Femur (tissue), 1 donor: ENCODE data around the gene OSBPL2.

ENCODE experiments used
- DNase-seq: peaks from one replicate; pipeline ENCODE4 v3.0.0-alpha.2; 2017

OSBPL2 gene

DNA sequence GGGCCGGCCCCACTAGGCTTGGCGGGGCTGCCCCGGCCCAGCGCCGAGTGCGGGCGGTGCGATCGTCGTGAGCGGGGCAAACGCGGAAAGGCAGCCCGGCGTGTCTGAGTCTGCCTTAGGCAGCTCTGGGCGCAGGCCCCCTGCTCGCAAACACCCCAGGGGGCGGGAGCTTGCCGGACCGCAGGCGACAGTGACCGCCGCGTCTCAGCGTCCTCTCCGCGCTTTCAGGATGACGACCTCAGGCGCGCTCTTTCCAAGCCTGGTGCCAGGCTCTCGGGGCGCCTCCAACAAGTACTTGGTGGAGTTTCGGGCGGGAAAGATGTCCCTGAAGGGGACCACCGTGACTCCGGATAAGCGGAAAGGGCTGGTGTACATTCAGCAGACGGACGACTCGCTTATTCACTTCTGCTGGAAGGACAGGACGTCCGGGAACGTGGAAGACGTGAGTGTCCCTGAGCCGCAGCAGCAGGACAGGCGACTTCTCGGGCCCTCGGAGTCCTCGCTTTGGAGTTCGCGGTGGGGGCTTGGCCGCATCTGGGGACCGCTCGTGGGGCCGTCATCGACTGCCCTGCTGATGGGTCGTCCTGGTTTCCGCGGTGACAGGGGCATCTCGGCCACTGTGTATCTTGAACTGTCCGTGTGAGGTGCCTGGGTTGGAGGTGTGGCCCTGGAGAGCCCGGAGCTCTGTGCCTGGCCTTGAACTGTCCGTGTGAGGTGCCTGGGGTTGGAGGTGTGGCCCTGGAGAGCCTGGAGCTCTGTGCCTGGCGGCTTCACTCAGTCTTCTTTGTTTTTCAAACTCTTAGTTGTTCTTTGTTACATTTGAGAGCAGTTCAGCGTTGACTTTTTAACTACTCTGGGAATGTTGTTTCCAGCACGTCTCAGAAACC is 65.3 kb downstream of the OSBPL2 start:
- DNase-seq = peak; percentile 48

- DNase-seq = no peak
Measured at GRCh38 chr20:62304331-62305148, 66.2 kb downstream of the OSBPL2 start.

GRCh38 chr20:62305149-62305764 is 66.9 kb downstream of the OSBPL2 start:
- no peak for DNase-seq

GRCh38 chr20:62305765-62306413 is 67.6 kb downstream of the OSBPL2 start:
- DNase-seq = no peak

GRCh38 chr20:62306414-62307187 is 68.3 kb downstream of the OSBPL2 start:
- DNase-seq = no peak

GRCh38 chr20:62307226-62308101 is 69.1 kb downstream of the OSBPL2 start:
- DNase-seq = no peak

- DNase-seq = no peak
Measured at GRCh38 chr20:62308102-62308822, 69.9 kb downstream of the OSBPL2 start.

GRCh38 chr20:62309198-62309944 is 71.0 kb downstream of the OSBPL2 start:
- DNase-seq = no peak

GRCh38 chr20:62309947-62310756 is 71.8 kb downstream of the OSBPL2 start:
- no peak for DNase-seq

GRCh38 chr20:62310757-62311121 is 72.4 kb downstream of the OSBPL2 start:
- DNase-seq = no peak

- no peak for DNase-seq
Measured at GRCh38 chr20:62311150-62311549, 72.8 kb downstream of the OSBPL2 start.

GRCh38 chr20:62311832-62312661 is 73.7 kb downstream of the OSBPL2 start:
- no peak for DNase-seq

DNA sequence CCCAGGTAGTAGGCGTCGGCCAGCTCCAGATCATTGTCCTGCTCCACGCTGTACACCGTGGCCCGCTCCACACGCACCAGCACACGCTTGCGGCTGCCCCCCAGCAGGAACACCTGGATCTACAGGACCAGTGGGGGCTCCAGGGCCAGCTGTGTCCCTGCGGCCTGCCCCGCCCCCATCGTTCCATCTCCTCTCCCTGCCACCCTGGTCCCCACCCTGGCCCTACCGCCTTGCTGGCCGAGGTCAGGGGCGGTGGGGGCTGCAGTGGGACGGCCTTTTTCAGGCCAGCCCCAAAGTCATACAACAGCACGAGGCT is 74.3 kb downstream of the OSBPL2 start:
- no peak for DNase-seq

GRCh38 chr20:62313021-62313420 is 74.7 kb downstream of the OSBPL2 start:
- no peak for DNase-seq

- no peak for DNase-seq
Measured at GRCh38 chr20:62313460-62314338, 75.4 kb downstream of the OSBPL2 start.

DNA sequence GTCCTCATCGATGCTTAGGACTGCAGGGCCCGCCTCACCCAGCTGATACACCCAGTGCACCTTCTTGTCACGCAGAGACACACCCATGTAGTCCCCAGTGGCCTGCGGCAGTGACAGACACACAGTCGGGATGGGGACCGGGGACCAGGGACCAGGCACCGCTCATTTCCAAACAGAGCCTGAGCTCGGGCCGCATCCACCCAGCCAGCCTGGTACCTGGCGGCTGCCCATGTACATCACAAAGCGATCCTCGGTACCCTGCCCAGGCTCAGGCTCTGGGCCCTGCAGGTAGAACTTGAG is 76.0 kb downstream of the OSBPL2 start:
- no peak for DNase-seq

GRCh38 chr20:62314711-62315302 is 76.5 kb downstream of the OSBPL2 start:
- no peak for DNase-seq
